ENCODE results near the gene PTPRO.

Gene PTPRO

DNA sequence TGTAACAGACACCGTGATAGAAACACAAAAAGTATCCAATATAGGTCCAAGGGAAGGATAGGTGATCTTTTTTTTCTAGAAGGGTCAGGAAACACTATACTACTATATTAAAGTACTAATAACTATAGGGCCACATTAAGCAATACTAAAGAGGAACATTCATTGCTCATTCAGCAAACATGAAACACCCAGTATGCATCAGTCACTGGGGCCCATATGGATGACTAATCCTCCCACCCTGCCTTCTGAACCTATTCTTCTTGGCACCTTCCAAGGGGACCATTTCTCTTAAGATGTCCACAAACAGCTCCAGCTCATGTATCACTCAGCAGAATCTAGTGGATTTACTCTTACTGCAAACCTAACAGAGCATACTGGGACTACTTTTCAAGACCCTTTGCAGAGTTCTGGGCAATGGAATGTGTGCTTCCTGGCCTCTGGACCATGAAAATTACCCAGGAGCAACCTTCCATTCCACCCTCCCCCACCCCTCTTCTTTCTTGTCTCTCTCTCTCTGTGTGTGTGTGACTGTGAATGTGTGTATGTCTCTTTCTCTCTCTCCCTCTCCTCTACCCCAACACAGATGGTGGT lies 279.0 kb downstream of the PTPRO start:
- Histone ChIP-seq H3K9me3 (ENCODE audit: control insufficient read depth, low read length) (no peaks in the 10 kb centered on the region), H3K79me2 (no peaks in the 10 kb centered on the region), H3K4me1 (no peaks in the 10 kb centered on the region), H3K4me3 (ENCODE audit: low read depth, low read length) (no peak overlapping the region), H3K4me2 (ENCODE audit: low read length) (no peak overlapping the region), H3K27me3 (ENCODE audit: control insufficient read depth, insufficient read depth, low read length) (no peaks in the 10 kb centered on the region), H2AFZ (no peak overlapping the region), H3K36me3 (ENCODE audit: control insufficient read depth, insufficient read depth, low read length) (no peaks in the 10 kb centered on the region), H3K27ac (no peak overlapping the region), H3K9ac (no peak overlapping the region)
- no peak for TF ChIP-seq CTCF (IDR thresholded peaks at IDR 0.05)

GRCh38 chr12:15602051-15602672 lies 279.9 kb downstream of the PTPRO start:
- H3K4me1 ChIP-seq, result no peaks in the 10 kb centered on the region
- no peak overlapping the region for H3K9ac ChIP-seq
- no peaks in the 10 kb centered on the region for H3K27me3 ChIP-seq (ENCODE audit: control insufficient read depth, insufficient read depth, low read length)
- H3K9me3 ChIP-seq (ENCODE audit: control insufficient read depth, low read length), result no peaks in the 10 kb centered on the region
- no peak for TF ChIP-seq CTCF (IDR thresholded peaks at IDR 0.05)
- H3K4me3 ChIP-seq (ENCODE audit: low read depth, low read length), result no peak overlapping the region
- no peaks in the 10 kb centered on the region for H3K36me3 ChIP-seq (ENCODE audit: control insufficient read depth, insufficient read depth, low read length)
- no peaks in the 10 kb centered on the region for H3K79me2 ChIP-seq
- H3K4me2 ChIP-seq (ENCODE audit: low read length), result no peak overlapping the region
- no peak overlapping the region for H2AFZ ChIP-seq
- H3K27ac ChIP-seq, result no peak overlapping the region

GRCh38 chr12:15603474-15604085 lies 281.3 kb downstream of the PTPRO start:
- H3K9ac ChIP-seq, result no peak overlapping the region
- no peaks in the 10 kb centered on the region for H3K27me3 ChIP-seq (ENCODE audit: control insufficient read depth, insufficient read depth, low read length)
- no peaks in the 10 kb centered on the region for H3K9me3 ChIP-seq (ENCODE audit: control insufficient read depth, low read length)
- H3K4me3 ChIP-seq (ENCODE audit: low read depth, low read length), result no peak overlapping the region
- H2AFZ ChIP-seq, result no peak overlapping the region
- H3K79me2 ChIP-seq, result no peaks in the 10 kb centered on the region
- TF ChIP-seq CTCF (IDR thresholded peaks at IDR 0.05), result no peak
- H3K36me3 ChIP-seq (ENCODE audit: control insufficient read depth, insufficient read depth, low read length), result no peaks in the 10 kb centered on the region
- no peak overlapping the region for H3K4me2 ChIP-seq (ENCODE audit: low read length)
- no peak overlapping the region for H3K27ac ChIP-seq
- H3K4me1 ChIP-seq, result no peaks in the 10 kb centered on the region

- Histone ChIP-seq H3K79me2 (no peaks in the 10 kb centered on the region), H3K27ac (no peak overlapping the region), H3K9me3 (ENCODE audit: control insufficient read depth, low read length) (no peaks in the 10 kb centered on the region), H3K4me1 (no peaks in the 10 kb centered on the region), H3K4me3 (ENCODE audit: low read depth, low read length) (no peak overlapping the region), H3K27me3 (ENCODE audit: control insufficient read depth, insufficient read depth, low read length) (no peaks in the 10 kb centered on the region), H3K9ac (no peak overlapping the region), H2AFZ (no peak overlapping the region), H3K4me2 (ENCODE audit: low read length) (no peak overlapping the region), H3K36me3 (ENCODE audit: control insufficient read depth, insufficient read depth, low read length) (no peaks in the 10 kb centered on the region)
- no peak for TF ChIP-seq CTCF (IDR thresholded peaks at IDR 0.05)
Observed at GRCh38 chr12:15605881-15606590, 283.7 kb downstream of the PTPRO start.

All from parathyroid adenoma (tissue), 2 donors.